GM18907 (cell line): ENCODE data around the gene PPP2R2B.

Experiments
- ATAC-seq: cut with Tn5 transposase; IDR thresholded peaks from one replicate; pipeline ENCODE4 v1.9.1; 2021; ENCODE audit warnings: mild to moderate bottlenecking, moderate library complexity; ENCODE audit not compliant: unreplicated experiment

The PPP2R2B gene

DNA sequence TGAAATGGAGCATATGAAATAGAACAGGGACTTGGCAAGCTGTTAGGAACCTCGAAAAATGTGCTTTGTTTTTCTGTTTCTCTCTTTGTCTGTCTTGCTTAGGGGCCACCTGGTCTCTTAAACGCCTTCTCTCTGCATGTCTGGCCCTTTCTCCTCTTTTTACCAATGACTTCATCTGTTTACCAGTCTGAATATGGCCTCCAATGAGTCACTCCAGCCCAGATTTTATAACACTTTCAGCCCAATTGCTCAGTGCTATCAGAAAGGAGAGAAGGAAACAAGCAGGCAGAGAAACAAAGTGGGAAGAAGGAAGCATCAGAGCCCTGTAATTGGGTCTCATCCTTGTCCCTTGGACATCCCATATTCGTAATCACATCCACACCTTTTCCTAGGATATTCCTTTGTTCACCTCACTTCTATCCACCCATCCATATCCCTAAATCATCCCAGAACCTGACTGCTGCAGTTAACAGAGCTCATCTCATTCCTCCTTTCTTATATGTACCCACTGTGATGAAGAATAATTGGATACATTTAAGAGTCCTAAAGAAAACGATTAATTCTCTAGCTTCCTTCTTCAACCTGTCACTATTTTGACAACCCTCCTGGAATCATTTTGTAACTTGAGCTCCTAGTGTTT lies 210.8 kb downstream of the PPP2R2B start:
- ATAC-seq = no peak

- no peak for ATAC-seq
These were observed 216.3 kb downstream of the PPP2R2B start for GRCh38 chr5:146662229-146662628.

DNA sequence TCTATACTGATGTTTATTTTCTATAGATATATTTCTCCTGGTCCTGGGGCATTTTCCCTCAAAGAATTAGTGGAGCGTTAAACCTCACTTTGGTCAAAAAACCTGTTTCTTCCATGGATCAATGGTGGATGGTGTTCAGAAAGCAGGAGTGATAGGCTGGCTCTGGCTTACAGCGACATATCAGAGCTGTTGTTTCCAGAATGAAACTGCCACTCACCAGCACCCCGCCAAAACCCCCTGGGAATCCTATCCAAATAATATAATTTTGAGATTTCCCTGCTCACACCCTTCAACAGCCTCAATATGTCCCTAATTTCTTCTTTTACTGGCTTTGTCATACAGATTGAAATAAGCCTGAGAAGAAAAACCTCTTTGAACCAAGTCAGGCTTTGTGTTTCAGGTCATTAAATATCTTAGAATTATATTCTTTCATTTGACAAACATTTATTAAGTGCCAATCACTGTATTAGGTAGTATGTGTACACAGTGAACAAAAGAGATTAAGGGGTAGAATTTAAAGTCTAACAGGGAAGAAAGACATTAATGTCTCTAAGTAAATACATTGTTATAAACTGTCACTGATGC lies 218.1 kb downstream of the PPP2R2B start:
- ATAC-seq = no peak

GRCh38 chr5:146659961-146660360 lies 218.6 kb downstream of the PPP2R2B start:
- no peak for ATAC-seq

DNA sequence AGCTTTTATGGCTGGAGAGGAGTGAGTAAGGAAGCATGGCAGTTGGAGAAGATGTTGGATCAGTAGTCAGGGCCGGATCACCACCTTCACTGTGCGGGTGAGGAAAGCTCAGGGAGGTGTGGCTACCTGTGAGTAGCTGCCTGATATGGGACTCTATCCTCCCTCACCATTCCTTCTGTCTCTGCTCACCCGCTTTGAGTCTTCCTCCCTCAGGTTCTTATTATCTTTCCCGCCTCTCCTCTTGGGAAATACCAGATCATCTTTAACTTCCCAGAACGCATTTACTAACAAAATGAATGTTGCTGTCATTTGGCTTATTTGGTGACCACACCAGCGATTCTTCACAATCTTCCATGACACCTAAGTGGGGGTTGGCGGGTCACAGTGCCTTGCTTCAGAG lies 221.9 kb downstream of the PPP2R2B start:
- no peak for ATAC-seq

GRCh38 chr5:146653560-146653959 lies 225.0 kb downstream of the PPP2R2B start:
- ATAC-seq = no peak

- ATAC-seq = no peak
These were observed 226.0 kb downstream of the PPP2R2B start for GRCh38 chr5:146652547-146652946.

GRCh38 chr5:146647656-146648199 lies 230.8 kb downstream of the PPP2R2B start:
- ATAC-seq = no peak

DNA sequence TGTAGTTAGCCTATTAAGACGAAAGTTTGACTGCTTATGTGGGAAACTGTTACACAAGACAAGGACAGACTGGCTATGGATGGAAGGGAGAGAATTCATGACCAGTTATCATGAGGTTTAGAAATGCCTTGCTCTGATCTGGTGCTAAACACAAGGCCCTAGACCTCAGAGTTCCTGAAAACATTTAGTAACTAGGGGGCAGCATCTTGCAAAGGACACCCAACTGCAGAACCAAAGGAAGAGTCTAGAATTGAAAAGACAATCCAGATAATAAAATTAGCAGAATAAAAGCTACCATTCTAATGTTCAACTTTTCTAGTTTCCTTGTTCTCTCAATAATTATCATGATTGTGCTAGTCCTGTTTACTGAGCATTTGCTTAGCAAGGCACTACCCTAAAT lies 232.1 kb downstream of the PPP2R2B start:
- ATAC-seq = no peak

- no peak for ATAC-seq
These were observed 233.2 kb downstream of the PPP2R2B start for GRCh38 chr5:146645342-146645741.

- ATAC-seq = no peak
These were observed 233.7 kb downstream of the PPP2R2B start for GRCh38 chr5:146644831-146645230.

GRCh38 chr5:146643776-146644175 lies 234.8 kb downstream of the PPP2R2B start:
- no peak for ATAC-seq

DNA sequence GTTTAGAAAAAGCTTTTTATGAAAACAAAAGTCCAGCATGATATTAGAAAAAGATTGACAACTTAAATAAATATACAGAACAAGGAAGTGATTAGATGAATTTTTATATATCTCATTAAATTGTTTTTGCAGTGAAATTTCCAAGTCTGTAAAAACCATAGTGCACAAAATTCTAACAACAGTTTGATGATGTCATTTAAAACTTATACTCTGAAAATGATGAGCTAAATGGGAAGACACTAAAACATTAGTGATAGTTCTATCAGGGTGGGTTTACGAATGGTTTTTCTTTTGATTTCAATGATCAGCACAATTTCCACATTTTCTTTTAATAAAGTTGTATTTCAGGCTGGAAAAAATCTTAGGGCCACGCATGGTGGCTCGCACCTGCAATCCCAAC lies 236.1 kb downstream of the PPP2R2B start:
- no peak for ATAC-seq

DNA sequence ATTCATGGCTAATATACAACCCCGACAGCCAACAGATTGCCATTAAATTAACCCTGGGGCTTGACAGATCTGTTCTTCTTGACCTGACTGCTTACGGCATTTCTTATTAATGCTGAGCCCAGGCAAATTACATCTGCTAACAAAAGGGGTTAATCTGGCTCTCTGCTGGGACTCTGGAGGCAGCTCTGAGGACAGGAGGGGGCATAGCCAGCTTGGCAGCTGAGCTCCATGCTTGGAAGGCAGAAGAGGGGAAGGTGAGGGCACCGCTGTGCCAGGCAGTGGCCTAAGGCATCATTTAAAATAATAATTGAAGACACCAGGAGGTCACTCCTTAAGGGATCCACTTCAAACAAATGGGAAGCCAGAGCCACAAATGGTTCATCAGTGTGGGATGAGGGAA lies 236.6 kb downstream of the PPP2R2B start:
- no peak for ATAC-seq

- ATAC-seq = no peak
These were observed 238.2 kb downstream of the PPP2R2B start for GRCh38 chr5:146640285-146640896.

DNA sequence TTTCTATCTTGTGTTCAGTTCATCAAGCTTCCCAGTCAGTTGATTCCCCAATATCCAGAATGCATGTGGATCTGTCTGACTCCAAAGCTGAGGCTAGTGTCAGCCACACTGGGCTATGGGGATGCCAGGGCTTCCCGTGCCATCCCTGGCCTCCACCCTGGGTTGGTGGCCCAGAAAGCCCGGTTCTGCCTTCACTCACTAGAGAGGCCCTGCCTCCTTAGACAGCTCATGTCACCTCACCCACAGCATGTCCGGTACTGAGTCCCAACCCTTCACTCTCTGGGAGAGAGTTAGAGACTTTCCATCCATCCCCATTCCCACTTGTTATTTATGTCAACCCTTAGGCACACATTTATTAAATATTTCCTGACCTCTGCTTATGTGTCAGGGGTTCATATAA lies 243.1 kb downstream of the PPP2R2B start:
- no peak for ATAC-seq

- ATAC-seq = no peak
These were observed 245.2 kb downstream of the PPP2R2B start for GRCh38 chr5:146633323-146633764.

DNA sequence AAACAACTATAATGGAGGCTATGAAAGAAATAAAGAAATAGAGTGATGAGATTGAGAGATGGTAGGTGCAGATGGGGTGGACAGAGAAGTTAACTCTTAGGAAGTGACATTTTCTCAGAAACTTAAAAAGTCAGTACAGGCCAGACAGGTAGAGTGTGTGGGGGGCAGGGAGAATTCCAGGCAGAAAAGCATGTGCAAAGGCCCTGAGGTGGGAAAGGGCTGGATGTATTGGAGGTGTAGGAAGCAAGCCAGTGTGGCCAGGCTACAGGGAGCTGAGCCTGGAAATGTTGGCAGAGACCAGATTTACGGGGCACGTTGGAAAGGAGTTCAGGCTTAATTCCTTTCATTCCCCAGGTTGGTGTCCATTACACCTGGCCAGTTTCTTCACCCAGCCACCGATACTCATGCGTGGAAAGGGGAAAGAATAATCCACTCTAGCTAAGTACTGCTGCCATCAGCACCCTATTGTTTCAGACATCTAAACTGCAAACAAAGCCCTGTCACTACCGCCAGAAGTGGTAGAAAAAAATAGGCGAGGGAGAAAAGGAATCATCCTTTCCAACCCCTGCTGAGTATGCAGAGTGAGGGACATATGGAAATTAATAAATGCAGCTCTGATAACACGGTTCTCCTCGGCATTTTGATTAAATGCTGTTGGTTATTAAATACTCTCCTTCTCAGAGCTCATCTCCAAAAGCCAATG lies 245.8 kb downstream of the PPP2R2B start:
- no peak for ATAC-seq

- no peak for ATAC-seq
These were observed 248.1 kb downstream of the PPP2R2B start for GRCh38 chr5:146630472-146630871.

GRCh38 chr5:146628950-146629349 lies 249.6 kb downstream of the PPP2R2B start:
- ATAC-seq = no peak

GRCh38 chr5:146626936-146627335 lies 251.6 kb downstream of the PPP2R2B start:
- ATAC-seq = no peak

DNA sequence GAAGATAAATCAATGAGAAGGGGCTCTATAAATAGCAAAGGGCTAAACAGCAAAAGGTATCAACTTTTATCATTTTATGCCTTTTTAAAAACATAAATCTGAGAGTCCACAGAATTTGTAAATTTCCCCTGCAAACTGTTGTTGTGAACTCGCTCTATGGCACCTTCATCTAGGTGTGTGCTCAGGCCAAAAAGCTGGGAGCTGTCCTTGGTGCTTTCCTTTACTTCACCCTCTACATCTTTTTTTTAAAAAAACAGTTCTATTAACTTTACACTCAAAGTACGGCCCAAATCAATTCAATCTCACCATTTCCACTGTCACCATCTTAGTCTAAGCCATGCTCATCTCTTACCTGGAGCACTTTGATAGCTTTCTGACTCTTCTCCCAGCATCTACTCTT lies 254.4 kb downstream of the PPP2R2B start:
- no peak for ATAC-seq
